HEK293 (cell line): ENCODE data around the gene GTF2IRD1.

ENCODE experiments used
- CTCF ChIA-PET: fragments of 350-600 bp; formaldehyde crosslinking; extraction: SDS; loops from one replicate; lab custom pipeline; 2021; ENCODE audit warnings: antibody characterized with exemption; lab: Yijun Ruan, JAX
- POLR2A ChIA-PET: fragments of 300-600 bp; formaldehyde crosslinking; extraction: SDS; loops from one replicate; lab custom pipeline; 2020; ENCODE audit warnings: antibody characterized with exemption, inconsistent platforms; lab: Yijun Ruan, JAX
- H3K27ac ChIP-seq: fragments of 200-500 bp; sonication (Bioruptor generic); 2 replicates; pipeline ENCODE4 v1.5.1; 2014; ENCODE audit warnings: low read depth, low read length, control low read depth, inconsistent platforms; ENCODE audit errors: extremely low read depth
- H3K36me3 ChIP-seq, 2 experiments: fragments of 200-500 bp in 1 of 2; sonication (Bioruptor generic) in 1 of 2; 1 replicate in 1 of 2; 2 replicates in 1 of 2; pipeline ENCODE4 v1.5.1; 2014 to 2017; ENCODE audit warnings: inconsistent platforms in 2 of 2, low read length in 2 of 2; ENCODE audit not compliant: control insufficient read depth in 2 of 2, insufficient read depth in 1 of 2
- H3K4me1 ChIP-seq: fragments of 200-500 bp; sonication (Bioruptor generic); 2 replicates; pipeline ENCODE4 v1.5.1; 2014; ENCODE audit warnings: mild to moderate bottlenecking, low read length, inconsistent platforms; ENCODE audit not compliant: control insufficient read depth, insufficient read depth
- H3K4me3 ChIP-seq: 2 replicates; pipeline ENCODE4 v1.5.1; 2011; ENCODE audit warnings: low read depth, mild to moderate bottlenecking, control low read depth, low read length, moderate library complexity
- H3K9me3 ChIP-seq: fragments of 200-500 bp; sonication (Bioruptor generic); 2 replicates; pipeline ENCODE4 v1.5.1; 2014; ENCODE audit warnings: low read depth, low read length, inconsistent platforms; ENCODE audit not compliant: control insufficient read depth, insufficient read depth
- GLI4 ChIP-seq: fragments of 450-650 bp; formaldehyde crosslinking; IDR thresholded peaks from 2 replicates; pipeline ENCODE4 v1.5.1; 2016; ENCODE audit warnings: missing biosample characterization, missing genetic modification characterization
- HOXA7 ChIP-seq: sonication (generic); formaldehyde crosslinking; IDR thresholded peaks from 2 replicates; pipeline ENCODE4 v1.8.1; 2022; ENCODE audit warnings: missing genetic modification reagents, borderline replicate concordance
- KLF1 ChIP-seq: fragments of 450-650 bp; formaldehyde crosslinking; IDR thresholded peaks from 2 replicates; pipeline ENCODE4 v1.5.1; 2016; ENCODE audit warnings: missing biosample characterization, missing genetic modification characterization
- PRDM6 ChIP-seq: fragments of 450-650 bp; formaldehyde crosslinking; IDR thresholded peaks from 2 replicates; pipeline ENCODE4 v1.5.1; 2017; ENCODE audit warnings: missing biosample characterization, missing genetic modification characterization
- SCRT1 ChIP-seq: fragments of 450-650 bp; formaldehyde crosslinking; IDR thresholded peaks from 2 replicates; pipeline ENCODE4 v1.5.1; 2016; ENCODE audit warnings: missing biosample characterization, missing genetic modification characterization, borderline replicate concordance
- ZBTB8A ChIP-seq: fragments of 450-650 bp; formaldehyde crosslinking; IDR thresholded peaks from 2 replicates; pipeline ENCODE4 v1.5.1; 2016; ENCODE audit warnings: missing biosample characterization, missing genetic modification characterization
- ZNF121 ChIP-seq: fragments of 450-650 bp; formaldehyde crosslinking; IDR thresholded peaks from 2 replicates; pipeline ENCODE4 v1.5.1; 2016; ENCODE audit warnings: missing biosample characterization, missing genetic modification characterization
- ZNF155 ChIP-seq: fragments of 450-650 bp; formaldehyde crosslinking; IDR thresholded peaks from 2 replicates; pipeline ENCODE4 v1.5.1; 2016; ENCODE audit warnings: missing biosample characterization, missing genetic modification characterization
- ZNF157 ChIP-seq: fragments of 450-650 bp; formaldehyde crosslinking; IDR thresholded peaks from 2 replicates; pipeline ENCODE4 v1.5.1; 2016; ENCODE audit warnings: missing biosample characterization, missing genetic modification characterization
- ZNF175 ChIP-seq: fragments of 450-650 bp; formaldehyde crosslinking; IDR thresholded peaks from 2 replicates; pipeline ENCODE4 v1.5.1; 2016; ENCODE audit warnings: missing biosample characterization, missing genetic modification characterization
- ZNF211 ChIP-seq: fragments of 450-650 bp; formaldehyde crosslinking; IDR thresholded peaks from 2 replicates; pipeline ENCODE4 v1.5.1; 2016; ENCODE audit warnings: low read depth, missing biosample characterization, missing genetic modification characterization
- ZNF341 ChIP-seq: fragments of 450-650 bp; formaldehyde crosslinking; IDR thresholded peaks from 2 replicates; pipeline ENCODE4; 2016; ENCODE audit warnings: low read depth, missing biosample characterization, missing genetic modification characterization
- ZNF398 ChIP-seq: fragments of 450-650 bp; formaldehyde crosslinking; IDR thresholded peaks from 2 replicates; pipeline ENCODE4 v1.5.1; 2017; ENCODE audit warnings: missing biosample characterization, missing genetic modification characterization
- ZNF530 ChIP-seq: fragments of 450-650 bp; formaldehyde crosslinking; IDR thresholded peaks from 2 replicates; pipeline ENCODE4 v1.5.1; 2016; ENCODE audit warnings: low read depth, missing biosample characterization, missing genetic modification characterization
- ZNF707 ChIP-seq: fragments of 450-650 bp; formaldehyde crosslinking; IDR thresholded peaks from 2 replicates; pipeline ENCODE4 v1.5.1; 2016; ENCODE audit warnings: missing biosample characterization, missing genetic modification characterization
- ZNF792 ChIP-seq: fragments of 450-650 bp; formaldehyde crosslinking; IDR thresholded peaks from 2 replicates; pipeline ENCODE4 v1.5.1; 2016; ENCODE audit warnings: missing biosample characterization, missing genetic modification characterization
- ZSCAN23 ChIP-seq: fragments of 450-650 bp; formaldehyde crosslinking; IDR thresholded peaks from 2 replicates; pipeline ENCODE4 v1.5.1; 2016; ENCODE audit warnings: missing biosample characterization, missing genetic modification characterization
- TF ChIP-seq, protein P1 (sequence below): fragments of 450-650 bp; formaldehyde crosslinking; IDR thresholded peaks from 2 replicates; pipeline ENCODE4 v1.5.1; 2016; ENCODE audit warnings: missing biosample characterization, missing genetic modification characterization
- TF ChIP-seq, protein P2 (sequence below): fragments of 450-650 bp; formaldehyde crosslinking; IDR thresholded peaks from 2 replicates; pipeline ENCODE4 v1.5.1; 2016; ENCODE audit warnings: missing biosample characterization, missing genetic modification characterization
- TF ChIP-seq, protein P3 (sequence below): fragments of 450-650 bp; formaldehyde crosslinking; IDR thresholded peaks from 2 replicates; pipeline ENCODE4 v1.5.1; 2016; ENCODE audit warnings: missing biosample characterization, missing genetic modification characterization
- TF ChIP-seq, protein P4 (sequence below): fragments of 450-650 bp; formaldehyde crosslinking; IDR thresholded peaks from 2 replicates; pipeline ENCODE4; 2016; ENCODE audit warnings: missing biosample characterization, missing genetic modification characterization

GTF2IRD1 gene

DNA sequence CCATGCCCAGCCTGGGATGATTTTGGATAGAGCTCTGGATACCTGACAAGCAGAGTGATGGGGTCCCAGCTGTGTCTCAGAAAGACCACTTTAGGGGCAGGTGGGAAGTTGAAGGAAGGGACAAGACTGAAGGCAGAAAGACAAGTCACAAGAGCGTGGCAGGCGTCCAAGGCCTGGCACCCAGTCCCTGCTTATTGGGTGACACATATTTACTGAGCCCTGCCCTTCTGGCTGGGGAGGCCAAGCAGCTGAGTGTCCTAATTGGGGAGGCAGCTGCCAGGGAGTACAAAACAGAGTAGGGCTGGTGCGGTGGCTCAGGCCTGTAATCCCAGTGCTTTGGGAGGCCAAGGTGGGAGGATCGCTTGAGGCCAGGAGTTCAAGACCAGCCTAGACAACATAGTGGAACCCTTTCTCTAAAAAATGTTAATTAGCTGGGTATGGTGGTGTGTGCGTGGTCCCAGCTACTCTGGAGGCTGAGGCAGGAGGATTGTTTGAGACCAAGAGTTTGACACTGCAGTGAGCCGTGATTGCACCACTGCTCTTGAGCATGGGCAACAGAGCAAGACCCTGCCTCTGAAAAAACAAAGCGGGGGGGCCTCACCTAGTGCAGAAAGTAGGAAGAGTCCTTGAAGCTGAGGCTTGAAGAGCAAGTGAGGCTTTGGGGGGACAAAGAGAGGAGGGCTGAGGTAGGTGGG lies 150.8 kb downstream of the GTF2IRD1 start:
- no peaks in the 10 kb centered on the region for H3K4me1 ChIP-seq
- CTCF ChIA-PET: no interaction called here
- H3K27ac ChIP-seq: no peak overlapping the region
- TF ChIP-seq ZNF155 (tag by site-specific recombination): no peak
- TF ChIP-seq, protein P1, sequence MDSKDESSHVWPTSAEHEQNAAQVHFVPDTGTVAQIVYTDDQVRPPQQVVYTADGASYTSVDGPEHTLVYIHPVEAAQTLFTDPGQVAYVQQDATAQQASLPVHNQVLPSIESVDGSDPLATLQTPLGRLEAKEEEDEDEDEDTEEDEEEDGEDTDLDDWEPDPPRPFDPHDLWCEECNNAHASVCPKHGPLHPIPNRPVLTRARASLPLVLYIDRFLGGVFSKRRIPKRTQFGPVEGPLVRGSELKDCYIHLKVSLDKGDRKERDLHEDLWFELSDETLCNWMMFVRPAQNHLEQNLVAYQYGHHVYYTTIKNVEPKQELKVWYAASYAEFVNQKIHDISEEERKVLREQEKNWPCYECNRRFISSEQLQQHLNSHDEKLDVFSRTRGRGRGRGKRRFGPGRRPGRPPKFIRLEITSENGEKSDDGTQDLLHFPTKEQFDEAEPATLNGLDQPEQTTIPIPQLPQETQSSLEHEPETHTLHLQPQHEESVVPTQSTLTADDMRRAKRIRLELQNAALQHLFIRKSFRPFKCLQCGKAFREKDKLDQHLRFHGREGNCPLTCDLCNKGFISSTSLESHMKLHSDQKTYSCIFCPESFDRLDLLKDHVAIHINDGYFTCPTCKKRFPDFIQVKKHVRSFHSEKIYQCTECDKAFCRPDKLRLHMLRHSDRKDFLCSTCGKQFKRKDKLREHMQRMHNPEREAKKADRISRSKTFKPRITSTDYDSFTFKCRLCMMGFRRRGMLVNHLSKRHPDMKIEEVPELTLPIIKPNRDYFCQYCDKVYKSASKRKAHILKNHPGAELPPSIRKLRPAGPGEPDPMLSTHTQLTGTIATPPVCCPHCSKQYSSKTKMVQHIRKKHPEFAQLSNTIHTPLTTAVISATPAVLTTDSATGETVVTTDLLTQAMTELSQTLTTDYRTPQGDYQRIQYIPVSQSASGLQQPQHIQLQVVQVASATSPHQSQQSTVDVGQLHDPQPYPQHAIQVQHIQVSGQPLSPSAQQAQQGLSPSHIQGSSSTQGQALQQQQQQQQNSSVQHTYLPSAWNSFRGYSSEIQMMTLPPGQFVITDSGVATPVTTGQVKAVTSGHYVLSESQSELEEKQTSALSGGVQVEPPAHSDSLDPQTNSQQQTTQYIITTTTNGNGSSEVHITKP (tag by site-specific recombination): no peak
- no peak for TF ChIP-seq SCRT1 (tag by site-specific recombination)
- TF ChIP-seq ZNF211 (tag by site-specific recombination): no peak
- no peak for TF ChIP-seq HOXA7 (CRISPR knock-in tag)
- TF ChIP-seq ZNF341 (tag by site-specific recombination): no peak
- no peak for TF ChIP-seq ZNF175 (tag by site-specific recombination)
- TF ChIP-seq ZNF121 (tag by site-specific recombination): peak; percentile 61
- TF ChIP-seq ZNF530: no peak
- TF ChIP-seq, protein P2, sequence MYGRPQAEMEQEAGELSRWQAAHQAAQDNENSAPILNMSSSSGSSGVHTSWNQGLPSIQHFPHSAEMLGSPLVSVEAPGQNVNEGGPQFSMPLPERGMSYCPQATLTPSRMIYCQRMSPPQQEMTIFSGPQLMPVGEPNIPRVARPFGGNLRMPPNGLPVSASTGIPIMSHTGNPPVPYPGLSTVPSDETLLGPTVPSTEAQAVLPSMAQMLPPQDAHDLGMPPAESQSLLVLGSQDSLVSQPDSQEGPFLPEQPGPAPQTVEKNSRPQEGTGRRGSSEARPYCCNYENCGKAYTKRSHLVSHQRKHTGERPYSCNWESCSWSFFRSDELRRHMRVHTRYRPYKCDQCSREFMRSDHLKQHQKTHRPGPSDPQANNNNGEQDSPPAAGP: 0 out of 2 replicates have a peak, but pooled peaks have one; percentile 22
- TF ChIP-seq ZNF792 (tag by site-specific recombination): no peak
- TF ChIP-seq ZNF157 (tag by site-specific recombination): no peak
- TF ChIP-seq ZSCAN23 (tag by site-specific recombination): no peak
- TF ChIP-seq ZNF707 (tag by site-specific recombination): no peak
- TF ChIP-seq, all 188 proteins: peak for 2
- POLR2A ChIA-PET: interaction anchor here (0.6 to 0.7 kb wide), 2 partner anchors 10 to 833 kb away, joined by 6 to 12 read pairs; no protein-coding TSS in a partner anchor
- Histone ChIP-seq H3K4me3 (no peak overlapping the region), H3K9me3 (no peaks in the 10 kb centered on the region), H3K36me3 (peaks cover 0 to 14% of the 10 kb centered on the region in 2 experiments; a peak in 2 of 3 replicates)

DNA sequence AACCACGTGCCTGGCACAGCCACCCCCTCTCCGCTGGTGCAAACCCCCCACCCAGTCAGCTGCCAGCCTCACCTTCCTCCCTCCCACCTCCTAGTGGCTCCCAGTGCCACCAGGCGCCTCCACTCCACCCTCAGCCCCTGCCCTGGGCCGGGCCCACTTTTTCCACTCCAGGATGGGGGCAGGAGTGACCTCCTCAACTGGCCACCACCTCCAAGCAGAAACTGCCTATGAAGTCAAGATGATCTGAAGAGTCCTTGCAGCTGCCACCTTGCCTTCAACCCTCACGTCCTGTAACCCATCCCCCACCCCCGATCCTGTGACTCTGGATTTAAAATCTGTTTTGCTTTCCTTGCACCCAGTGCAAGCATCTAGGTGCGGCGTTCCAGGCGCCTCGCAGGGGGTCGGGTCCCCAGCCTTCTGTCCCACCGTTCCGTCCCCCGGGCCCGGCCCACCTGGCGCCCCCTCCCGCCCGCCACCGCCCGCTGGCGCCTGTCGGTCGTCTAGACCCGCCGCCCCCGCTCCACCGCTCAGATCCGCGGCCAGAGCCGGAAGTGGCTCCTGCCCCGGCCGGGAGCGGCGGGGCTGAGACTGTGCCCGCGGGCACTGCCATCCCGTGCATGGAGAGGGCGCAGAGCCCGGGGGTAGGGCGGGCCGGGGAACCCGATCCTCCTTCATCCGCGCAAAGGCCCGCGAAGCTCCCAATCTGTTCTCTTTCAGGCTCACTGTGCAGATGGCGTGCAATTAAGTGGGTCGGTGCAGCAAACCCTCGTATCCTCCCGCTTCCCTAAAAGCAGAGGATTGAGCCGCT lies 152.6 kb downstream of the GTF2IRD1 start:
- Histone ChIP-seq H3K9me3 (no peaks in the 10 kb centered on the region), H3K36me3 (peaks cover 0 to 1% of the 10 kb centered on the region in 2 experiments; a peak in 2 of 3 replicates), H3K4me1 (no peaks in the 10 kb centered on the region), H3K27ac (0 out of 2 replicates have a peak overlapping the region, but pooled peaks have one; percentile 16), H3K4me3 (peak overlapping the region; percentile 30)
- ChIA-PET POLR2A (no interaction called here), CTCF (no interaction called here)
- TF ChIP-seq GLI4 (tag by site-specific recombination) (no peak), ZNF398 (tag by site-specific recombination) (peak; percentile 48), PRDM6 (tag by site-specific recombination) (no peak), ZBTB8A (tag by site-specific recombination) (peak; percentile 79), KLF1 (tag by site-specific recombination) (0 out of 2 replicates have a peak, but pooled peaks have one; percentile 24), ZNF341 (tag by site-specific recombination) (peak; percentile 22; the same call in 1 of the 2 replicates)
- TF ChIP-seq, protein P3, sequence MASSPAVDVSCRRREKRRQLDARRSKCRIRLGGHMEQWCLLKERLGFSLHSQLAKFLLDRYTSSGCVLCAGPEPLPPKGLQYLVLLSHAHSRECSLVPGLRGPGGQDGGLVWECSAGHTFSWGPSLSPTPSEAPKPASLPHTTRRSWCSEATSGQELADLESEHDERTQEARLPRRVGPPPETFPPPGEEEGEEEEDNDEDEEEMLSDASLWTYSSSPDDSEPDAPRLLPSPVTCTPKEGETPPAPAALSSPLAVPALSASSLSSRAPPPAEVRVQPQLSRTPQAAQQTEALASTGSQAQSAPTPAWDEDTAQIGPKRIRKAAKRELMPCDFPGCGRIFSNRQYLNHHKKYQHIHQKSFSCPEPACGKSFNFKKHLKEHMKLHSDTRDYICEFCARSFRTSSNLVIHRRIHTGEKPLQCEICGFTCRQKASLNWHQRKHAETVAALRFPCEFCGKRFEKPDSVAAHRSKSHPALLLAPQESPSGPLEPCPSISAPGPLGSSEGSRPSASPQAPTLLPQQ (tag by site-specific recombination): peak; percentile 76
- TF ChIP-seq, protein P4, sequence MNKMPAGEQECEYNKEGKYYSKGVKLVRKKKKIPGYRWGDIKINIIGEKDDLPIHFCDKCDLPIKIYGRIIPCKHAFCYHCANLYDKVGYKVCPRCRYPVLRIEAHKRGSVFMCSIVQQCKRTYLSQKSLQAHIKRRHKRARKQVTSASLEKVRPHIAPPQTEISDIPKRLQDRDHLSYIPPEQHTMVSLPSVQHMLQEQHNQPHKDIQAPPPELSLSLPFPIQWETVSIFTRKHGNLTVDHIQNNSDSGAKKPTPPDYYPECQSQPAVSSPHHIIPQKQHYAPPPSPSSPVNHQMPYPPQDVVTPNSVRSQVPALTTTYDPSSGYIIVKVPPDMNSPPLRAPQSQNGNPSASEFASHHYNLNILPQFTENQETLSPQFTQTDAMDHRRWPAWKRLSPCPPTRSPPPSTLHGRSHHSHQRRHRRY: no peak
